ENCODE results near the gene PIP5K1A.
A peak's percentile ranks its signal among the peaks of the same experiment; 100 is the strongest.

PIP5K1A gene

GRCh38 chr1:151237678-151238466 lies 39.5 kb downstream of the PIP5K1A start:
- H3K4me3 ChIP-seq (ENCODE audit: low read depth, low read length), result no peak overlapping the region
- DNase-seq (ENCODE audit: low read depth), result no peak
- TF ChIP-seq, protein P1, sequence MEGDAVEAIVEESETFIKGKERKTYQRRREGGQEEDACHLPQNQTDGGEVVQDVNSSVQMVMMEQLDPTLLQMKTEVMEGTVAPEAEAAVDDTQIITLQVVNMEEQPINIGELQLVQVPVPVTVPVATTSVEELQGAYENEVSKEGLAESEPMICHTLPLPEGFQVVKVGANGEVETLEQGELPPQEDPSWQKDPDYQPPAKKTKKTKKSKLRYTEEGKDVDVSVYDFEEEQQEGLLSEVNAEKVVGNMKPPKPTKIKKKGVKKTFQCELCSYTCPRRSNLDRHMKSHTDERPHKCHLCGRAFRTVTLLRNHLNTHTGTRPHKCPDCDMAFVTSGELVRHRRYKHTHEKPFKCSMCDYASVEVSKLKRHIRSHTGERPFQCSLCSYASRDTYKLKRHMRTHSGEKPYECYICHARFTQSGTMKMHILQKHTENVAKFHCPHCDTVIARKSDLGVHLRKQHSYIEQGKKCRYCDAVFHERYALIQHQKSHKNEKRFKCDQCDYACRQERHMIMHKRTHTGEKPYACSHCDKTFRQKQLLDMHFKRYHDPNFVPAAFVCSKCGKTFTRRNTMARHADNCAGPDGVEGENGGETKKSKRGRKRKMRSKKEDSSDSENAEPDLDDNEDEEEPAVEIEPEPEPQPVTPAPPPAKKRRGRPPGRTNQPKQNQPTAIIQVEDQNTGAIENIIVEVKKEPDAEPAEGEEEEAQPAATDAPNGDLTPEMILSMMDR (conservative IDR thresholded peaks at IDR 0.05; ENCODE audit: low read depth, low read length), result no peak

DNA sequence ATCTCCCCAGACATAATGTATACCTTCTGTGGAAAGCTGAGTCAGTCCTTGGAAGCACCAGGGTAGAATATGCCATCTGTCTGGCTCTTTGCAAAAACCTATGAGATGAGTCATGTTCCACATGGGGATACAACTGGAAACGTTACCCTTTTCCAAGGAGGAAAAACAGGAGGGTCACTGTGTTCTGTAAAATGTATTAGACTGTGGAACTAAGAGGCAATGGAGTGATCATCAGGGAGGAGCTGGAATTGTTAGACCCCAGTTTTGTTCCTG lies 40.1 kb downstream of the PIP5K1A start:
- peak; percentile 57 for DNase-seq (ENCODE audit: low read depth)
- TF ChIP-seq, protein P1 (conservative IDR thresholded peaks at IDR 0.05; ENCODE audit: low read depth, low read length), result no peak
- H3K4me3 ChIP-seq (ENCODE audit: low read depth, low read length), result no peak overlapping the region

GRCh38 chr1:151242442-151242841 lies 44.1 kb downstream of the PIP5K1A start:
- DNase-seq (ENCODE audit: low read depth), result no peak
- H3K4me3 ChIP-seq (ENCODE audit: low read depth, low read length), result no peak overlapping the region
- TF ChIP-seq, protein P1 (conservative IDR thresholded peaks at IDR 0.05; ENCODE audit: low read depth, low read length), result no peak

- TF ChIP-seq, protein P1 (conservative IDR thresholded peaks at IDR 0.05; ENCODE audit: low read depth, low read length), result no peak
These were observed 45.4 kb downstream of the PIP5K1A start for GRCh38 chr1:151243683-151244216.

GRCh38 chr1:151246786-151247185 lies 48.4 kb downstream of the PIP5K1A start:
- TF ChIP-seq, protein P1 (conservative IDR thresholded peaks at IDR 0.05; ENCODE audit: low read depth, low read length), result no peak
- H3K4me3 ChIP-seq (ENCODE audit: low read depth, low read length), result no peak overlapping the region
- DNase-seq (ENCODE audit: low read depth), result no peak

More at GRCh38 chr1:151243683-151244216, 45.4 kb downstream of the PIP5K1A start:
- no peak for DNase-seq (ENCODE audit: low read depth)
- no peak overlapping the region for H3K4me3 ChIP-seq (ENCODE audit: low read depth, low read length)

- H3K4me3 ChIP-seq (ENCODE audit: low read depth, low read length), result no peak overlapping the region
- TF ChIP-seq, protein P1 (conservative IDR thresholded peaks at IDR 0.05; ENCODE audit: low read depth, low read length), result peak; percentile 86
- DNase-seq (ENCODE audit: low read depth), result peak; percentile 91
These were observed 53.5 kb downstream of the PIP5K1A start for GRCh38 chr1:151251656-151252470.
